Panc1 (cell line): ENCODE data around the gene RIMKLB. TPM values are rescaled to one million over a fixed set of nuclear protein-coding genes. Genes with fewer than 3 reads are reported as not detected.
"Not testable (repeated sequence)": the region's sequence is repeated elsewhere in the genome, so short reads cannot be mapped to it uniquely, and the experiment has no call there.

Source experiments
- ATAC-seq: fragments of 200-7000 bp; cut with Tn5 transposase; 2 replicates; pipeline ENCODE4 v1.9.1; 2020; ENCODE audit warnings: mild to moderate bottlenecking, moderate library complexity
- BruUV-seq: library from RNA; stranded (reverse); fragments of 400-500 nt; replicated peaks from 2 replicates; lab custom pipeline; 2021; lab: Mats Ljungman, UMichigan
- CTCF ChIA-PET: fragments of 300-600 bp; sonication (Branson Sonifier 250); formaldehyde crosslinking; loops from one replicate; lab custom pipeline; 2022; ENCODE audit warnings: antibody characterized with exemption; lab: Charles Lee
- POLR2A ChIA-PET: fragments of 300-600 bp; sonication (Branson Sonifier 250); formaldehyde crosslinking; loops from one replicate; lab custom pipeline; 2022; ENCODE audit warnings: antibody characterized with exemption; lab: Charles Lee
- DNase-seq: peaks from one replicate; pipeline ENCODE4 v3.0.0-alpha.2; 2010; ENCODE audit warnings: low read depth, low spot score
- H3K27ac ChIP-seq: 2 replicates; pipeline ENCODE4 v1.5.1; 2011; ENCODE audit warnings: mild to moderate bottlenecking, low read length, inconsistent platforms
- H3K27me3 ChIP-seq: fragments of 200-500 bp; sonication (Bioruptor generic); 2 replicates; pipeline ENCODE4 v1.6.0; 2014; ENCODE audit warnings: low read length, inconsistent platforms; ENCODE audit not compliant: control insufficient read depth, insufficient read depth
- H3K36me3 ChIP-seq: fragments of 200-500 bp; sonication (Bioruptor generic); 2 replicates; pipeline ENCODE4 v1.5.1; 2014; ENCODE audit warnings: inconsistent platforms, mild to moderate bottlenecking, low read length, moderate library complexity; ENCODE audit not compliant: control insufficient read depth, insufficient read depth
- H3K4me1 ChIP-seq: 2 replicates; pipeline ENCODE4 v1.5.1; 2011; ENCODE audit warnings: inconsistent platforms, mild to moderate bottlenecking, low read length, moderate library complexity; ENCODE audit not compliant: control insufficient read depth, insufficient read depth
- H3K4me3 ChIP-seq, 2 experiments: 2 replicates each; pipeline ENCODE4 v1.5.1; 2011 to 2012; ENCODE audit warnings: low read depth in 2 of 2, low read length in 2 of 2, mild to moderate bottlenecking in 2 of 2, inconsistent platforms in 1 of 2, moderate library complexity in 1 of 2
- H3K9me3 ChIP-seq: fragments of 200-500 bp; sonication (Bioruptor generic); 2 replicates; pipeline ENCODE4 v1.5.1; 2014; ENCODE audit warnings: low read depth, mild to moderate bottlenecking, inconsistent platforms, low read length, moderate library complexity; ENCODE audit not compliant: control insufficient read depth, insufficient read depth
- CTCF ChIP-seq: fragments of 450-650 bp; IDR thresholded peaks from 2 replicates; pipeline ENCODE4 v1.5.1; 2017; ENCODE audit warnings: mild to moderate bottlenecking
- POLR2AphosphoS5 ChIP-seq: IDR thresholded peaks from 2 replicates; pipeline ENCODE4 v1.6.1; 2012; ENCODE audit warnings: mild to moderate bottlenecking, low read depth, low read length, moderate library complexity
- REST ChIP-seq, 2 experiments: IDR thresholded peaks; 2 replicates each; pipeline ENCODE4 v1.6.1; 2011 to 2012; ENCODE audit warnings: low read depth in 2 of 2, control low read depth in 1 of 2, low read length in 1 of 2, mild to moderate bottlenecking in 1 of 2, moderate library complexity in 1 of 2; ENCODE audit not compliant: insufficient read depth in 1 of 2
- SIN3A ChIP-seq: IDR thresholded peaks from 2 replicates; pipeline ENCODE4 v1.6.1; 2012; ENCODE audit warnings: low read depth, mild to moderate bottlenecking, low read length, moderate library complexity, borderline replicate concordance; ENCODE audit not compliant: insufficient read depth
- TCF7L2 ChIP-seq: IDR thresholded peaks from 2 replicates; pipeline ENCODE4 v1.6.1; 2011; ENCODE audit warnings: mild to moderate bottlenecking, low read depth, low read length, inconsistent platforms
- in situ Hi-C: cut with HindIII; loops from 2 replicates; pipeline ENCODE4 v1.10.0; 2016; ENCODE audit warnings: low sequenced_read_pairs, low pct_unique_long_range_greater_than_20kb
- intact Hi-C: fragments of 100-400 bp; cut with micrococcal nuclease; formaldehyde crosslinking; loops from one replicate; pipeline ENCODE4 v1.10.0; 2022; ENCODE audit not compliant: unreplicated experiment
- total RNA-seq: library from RNA; stranded (reverse); gene quantifications from one replicate; pipeline ENCODE4 v1.2.1, GENCODE V29; 2021; ENCODE audit not compliant: unreplicated experiment

The RIMKLB gene
- total RNA-seq, 1 experiment from 2014 or later: 17.1 TPM

GRCh38 chr12:8746046-8746445 is 48.3 kb downstream of the RIMKLB start:
- TF ChIP-seq CTCF (no peak), REST (IDR thresholded peaks at IDR 0.05; ENCODE audit: insufficient read depth in 1 of 2, low read depth in 2 of 2, low read length in 1 of 2) (no peak), SIN3A (no peak), POLR2AphosphoS5 (no peak), TCF7L2 (no peak)
- POLR2A ChIA-PET: no interaction called here
- DNase-seq (no peak), ATAC-seq (no peak)
- no peak overlapping the region for H3K4me3 ChIP-seq
- no TSS peak for BruUV-seq
- no peaks in the 10 kb centered on the region for H3K27me3 ChIP-seq
- CTCF ChIA-PET: no interaction called here
- intact Hi-C loops (no loop called here), in situ Hi-C loops (no loop called here)
- H3K36me3 ChIP-seq: no peaks in the 10 kb centered on the region
- no peaks in the 10 kb centered on the region for H3K4me1 ChIP-seq
- H3K27ac ChIP-seq: no peak overlapping the region
- no peaks in the 10 kb centered on the region for H3K9me3 ChIP-seq

GRCh38 chr12:8760076-8760475 is 62.3 kb downstream of the RIMKLB start:
- ATAC-seq, DNase-seq, H3K4me3 ChIP-seq, H3K9me3 ChIP-seq, H3K4me1 ChIP-seq, H3K27ac ChIP-seq, POLR2A ChIA-PET, CTCF ChIA-PET, H3K27me3 ChIP-seq, H3K36me3 ChIP-seq, intact Hi-C loops, BruUV-seq, in situ Hi-C loops: not testable (repeated sequence)

- intact Hi-C loops, in situ Hi-C loops, POLR2A ChIA-PET, H3K9me3 ChIP-seq, ATAC-seq, H3K27me3 ChIP-seq, H3K4me1 ChIP-seq, H3K4me3 ChIP-seq, H3K36me3 ChIP-seq, BruUV-seq, DNase-seq, H3K27ac ChIP-seq, CTCF ChIA-PET: not testable (repeated sequence)
These were observed 64.9 kb downstream of the RIMKLB start for GRCh38 chr12:8762701-8763100.

- H3K4me1 ChIP-seq, H3K27ac ChIP-seq, H3K9me3 ChIP-seq, ATAC-seq, intact Hi-C loops, DNase-seq, in situ Hi-C loops, CTCF ChIA-PET, BruUV-seq, H3K36me3 ChIP-seq, H3K27me3 ChIP-seq, H3K4me3 ChIP-seq, POLR2A ChIA-PET: not testable (repeated sequence)
These were observed 68.3 kb downstream of the RIMKLB start for GRCh38 chr12:8766121-8766520.
